ENCODE data around the gene NPAS3.

Gene NPAS3

DNA sequence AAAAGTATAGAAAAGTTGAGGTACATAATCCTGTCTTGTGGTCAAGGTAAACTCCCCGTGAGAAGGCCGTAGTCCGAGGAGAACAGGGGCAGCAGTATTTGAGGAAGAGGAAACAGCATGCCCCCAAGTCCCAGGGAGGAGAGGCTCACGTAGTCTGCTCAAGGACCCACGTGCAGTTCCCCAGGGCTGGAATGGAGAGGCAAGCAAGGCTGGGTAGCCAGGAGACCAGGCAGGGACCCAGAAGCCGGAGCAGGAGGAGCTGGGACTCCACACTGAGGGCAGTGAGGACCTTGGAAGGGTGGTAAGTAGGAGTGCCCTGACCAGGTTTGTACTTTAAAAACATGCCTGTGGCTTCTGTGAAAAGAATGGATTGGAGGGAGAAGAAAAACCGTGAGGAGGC lies 912.1 kb downstream of the NPAS3 start:
- no peak for TF ChIP-seq Cebpa-rat (IDR thresholded peaks at IDR 0.05)
- Histone ChIP-seq H3K27me3 (no peaks in the 10 kb centered on the region), H3K9ac (no peak overlapping the region), H3K36me3 (no peaks in the 10 kb centered on the region), H3K4me3 (no peak overlapping the region), H3K4me2 (no peak overlapping the region), H3K27ac (no peak overlapping the region), H3K4me1 (no peaks in the 10 kb centered on the region), H4K20me1 (no peaks in the 10 kb centered on the region; a peak in 1 of 22 replicates), H3K9me3 (replicated peaks in 1 of 11) (no peaks in the 10 kb centered on the region)

DNA sequence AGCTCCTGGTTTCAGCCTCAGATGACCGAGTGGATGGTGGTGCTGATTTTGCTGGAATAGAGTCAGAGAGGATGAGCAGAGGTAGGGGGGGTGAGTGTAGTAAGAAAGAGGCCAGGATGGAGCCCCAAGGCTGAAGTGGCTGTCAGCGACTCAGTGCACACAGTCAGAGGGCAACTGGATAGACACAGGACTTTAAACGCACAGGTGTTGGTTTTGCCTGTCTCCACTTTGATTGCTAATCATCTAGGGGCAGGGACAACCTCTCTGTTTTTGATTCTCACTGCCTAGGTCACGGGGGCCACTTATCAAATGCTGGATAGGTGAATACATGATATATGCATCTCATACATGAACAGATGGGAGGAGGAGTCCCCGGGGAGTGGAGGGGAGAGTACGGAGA lies 912.7 kb downstream of the NPAS3 start:
- Histone ChIP-seq H3K36me3 (no peaks in the 10 kb centered on the region), H3K4me2 (no peak overlapping the region), H3K4me3 (no peak overlapping the region), H3K4me1 (no peaks in the 10 kb centered on the region), H4K20me1 (no peaks in the 10 kb centered on the region; a peak in 1 of 22 replicates), H3K9ac (no peak overlapping the region), H3K9me3 (replicated peaks in 1 of 11) (no peaks in the 10 kb centered on the region), H3K27ac (no peak overlapping the region), H3K27me3 (no peaks in the 10 kb centered on the region)
- TF ChIP-seq Cebpa-rat (IDR thresholded peaks at IDR 0.05): no peak

DNA sequence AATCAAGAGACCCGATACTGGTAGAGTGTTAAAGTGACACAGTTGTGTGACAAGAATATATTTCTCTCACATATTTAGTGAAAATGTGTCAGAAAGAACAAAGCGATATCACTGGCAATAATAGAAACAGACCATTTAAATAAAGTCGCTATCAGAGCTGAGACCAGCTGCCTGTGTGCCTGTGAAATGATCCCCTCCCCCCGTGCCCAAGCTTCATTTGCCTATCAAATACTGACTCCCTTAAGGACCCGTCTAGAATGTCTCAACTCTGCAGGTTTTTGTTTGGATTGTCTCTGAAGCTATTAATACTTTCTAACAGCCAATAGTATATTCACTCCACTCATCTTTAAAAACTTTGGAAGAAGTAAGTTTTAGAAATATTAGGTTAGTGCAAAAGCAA lies 913.3 kb downstream of the NPAS3 start:
- Histone ChIP-seq H3K9me3 (replicated peaks in 1 of 11) (no peaks in the 10 kb centered on the region), H3K4me2 (no peak overlapping the region), H3K27ac (no peak overlapping the region), H3K27me3 (no peaks in the 10 kb centered on the region), H3K36me3 (no peaks in the 10 kb centered on the region), H3K9ac (no peak overlapping the region), H3K4me3 (no peak overlapping the region), H4K20me1 (no peaks in the 10 kb centered on the region; a peak in 1 of 22 replicates), H3K4me1 (no peaks in the 10 kb centered on the region)
- TF ChIP-seq Cebpa-rat (IDR thresholded peaks at IDR 0.05): no peak

All from BLaER1 treated with 17β-estradiol and CSF1 and Interleukin-3, amounts not matched to agents 10 nM and 100 nM (cell line).